GM18505 (cell line): ENCODE measurements around the gene TOR4A.

ENCODE experiments used
- ATAC-seq: cut with Tn5 transposase; IDR thresholded peaks from one replicate; pipeline ENCODE4 v1.9.1; 2021; ENCODE audit not compliant: unreplicated experiment
- POLR2A ChIP-seq: IDR thresholded peaks from 4 replicates; pipeline ENCODE4 v1.6.1; 2011; ENCODE audit warnings: borderline replicate concordance; ENCODE audit not compliant: insufficient read depth, insufficient read length; ENCODE audit errors: extremely low read depth

Gene TOR4A

DNA sequence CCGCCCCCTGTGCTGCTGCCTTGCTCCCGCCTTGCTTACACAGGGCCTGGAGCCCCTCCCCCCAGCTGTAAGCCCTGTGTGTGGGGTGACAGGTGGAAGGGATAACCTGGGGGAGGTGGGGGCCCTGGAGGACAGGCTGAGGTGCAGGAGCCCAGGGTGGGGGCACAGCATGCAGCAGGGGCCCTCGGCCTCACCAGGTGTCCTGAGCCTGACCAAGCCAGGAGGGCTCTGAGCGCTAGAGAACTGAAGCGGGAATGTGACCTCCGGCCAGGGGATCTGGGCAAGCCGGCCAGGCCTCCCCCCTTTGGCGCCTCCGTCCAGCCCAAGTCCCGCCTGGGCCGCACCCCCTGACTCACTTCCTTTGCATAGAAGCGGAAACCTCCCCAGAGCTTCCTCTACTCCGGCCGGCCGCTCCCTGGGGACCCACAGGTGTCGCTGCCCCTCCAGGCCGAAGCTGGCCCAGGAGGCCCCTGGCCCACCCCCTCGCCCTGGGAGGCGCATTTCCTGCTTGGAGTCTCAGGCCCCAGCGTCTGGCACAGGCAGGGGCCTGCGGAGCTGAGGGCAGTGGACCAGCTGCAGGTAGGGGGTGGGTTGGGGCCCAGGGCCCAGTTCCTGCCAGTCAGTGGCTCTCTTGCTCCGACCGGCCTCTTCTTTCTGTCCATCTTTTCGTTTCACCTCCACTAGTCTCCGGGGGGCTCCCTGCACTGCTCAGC is at the start of gene TOR4A:
TSS of gene TOR4A (plus strand) at position 398 of the 713 bp plus-strand sequence. CDS start 964 bp downstream, outside the sequence.
- peak; percentile 46 for ATAC-seq
- peak; percentile 74 for TF ChIP-seq POLR2A

DNA sequence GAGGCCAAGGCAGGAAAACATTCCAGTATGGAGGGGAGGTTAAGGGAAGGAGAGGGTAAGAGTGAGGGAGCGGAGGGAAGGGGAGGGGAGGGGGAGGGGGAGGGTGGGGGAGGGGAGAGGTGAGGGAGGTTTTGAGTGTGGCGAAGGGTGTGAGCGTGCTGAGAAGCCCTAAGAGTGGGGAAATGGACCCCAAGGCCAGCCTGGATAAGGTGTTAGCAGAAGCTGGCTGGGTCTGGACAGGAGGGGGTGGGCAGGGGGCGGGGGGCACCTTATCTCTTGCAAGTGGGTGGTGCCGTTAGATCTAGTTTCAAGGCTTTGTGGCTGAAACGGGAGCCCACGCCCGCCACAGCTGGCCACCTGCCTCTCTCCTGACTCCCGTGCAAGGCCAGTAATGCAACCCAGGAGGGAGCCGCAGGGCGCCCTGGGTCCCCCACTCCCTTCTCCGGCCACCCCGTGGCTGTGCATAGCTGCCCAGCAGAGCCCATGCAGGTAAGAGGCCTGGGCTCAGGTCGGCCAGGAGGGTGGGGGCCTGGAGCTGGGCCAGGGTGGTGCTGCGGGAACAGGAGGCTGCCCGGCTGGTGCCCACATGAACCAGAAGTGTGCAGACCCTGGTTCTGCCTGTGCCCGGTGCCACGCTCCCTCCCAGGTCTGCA is 49.5 kb upstream of the TOR4A start:
- no peak for ATAC-seq
- no peak for TF ChIP-seq POLR2A

DNA sequence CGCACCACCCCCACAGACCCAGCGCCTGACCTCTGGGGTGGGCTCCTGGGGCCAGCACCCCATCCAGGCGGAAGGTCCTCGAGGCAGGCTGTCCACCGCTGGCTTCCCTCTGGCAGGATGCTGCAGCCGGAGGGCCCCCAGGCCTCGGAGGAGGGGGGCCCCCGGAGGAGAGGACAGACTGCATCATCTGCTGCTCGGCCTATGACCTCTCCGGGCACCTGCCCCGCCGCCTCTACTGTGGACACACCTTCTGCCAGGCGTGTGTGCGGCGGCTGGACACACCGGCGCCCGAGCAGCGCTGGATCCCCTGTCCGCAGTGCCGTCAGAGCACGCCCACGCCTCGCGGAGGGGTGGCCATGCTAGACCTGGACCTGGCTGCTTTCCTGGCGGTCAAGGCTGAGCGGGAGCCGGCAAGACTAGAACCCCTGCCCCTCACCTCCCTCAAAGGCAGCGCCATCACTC is 49.0 kb upstream of the TOR4A start:
- ATAC-seq, result no peak
- no peak for TF ChIP-seq POLR2A

DNA sequence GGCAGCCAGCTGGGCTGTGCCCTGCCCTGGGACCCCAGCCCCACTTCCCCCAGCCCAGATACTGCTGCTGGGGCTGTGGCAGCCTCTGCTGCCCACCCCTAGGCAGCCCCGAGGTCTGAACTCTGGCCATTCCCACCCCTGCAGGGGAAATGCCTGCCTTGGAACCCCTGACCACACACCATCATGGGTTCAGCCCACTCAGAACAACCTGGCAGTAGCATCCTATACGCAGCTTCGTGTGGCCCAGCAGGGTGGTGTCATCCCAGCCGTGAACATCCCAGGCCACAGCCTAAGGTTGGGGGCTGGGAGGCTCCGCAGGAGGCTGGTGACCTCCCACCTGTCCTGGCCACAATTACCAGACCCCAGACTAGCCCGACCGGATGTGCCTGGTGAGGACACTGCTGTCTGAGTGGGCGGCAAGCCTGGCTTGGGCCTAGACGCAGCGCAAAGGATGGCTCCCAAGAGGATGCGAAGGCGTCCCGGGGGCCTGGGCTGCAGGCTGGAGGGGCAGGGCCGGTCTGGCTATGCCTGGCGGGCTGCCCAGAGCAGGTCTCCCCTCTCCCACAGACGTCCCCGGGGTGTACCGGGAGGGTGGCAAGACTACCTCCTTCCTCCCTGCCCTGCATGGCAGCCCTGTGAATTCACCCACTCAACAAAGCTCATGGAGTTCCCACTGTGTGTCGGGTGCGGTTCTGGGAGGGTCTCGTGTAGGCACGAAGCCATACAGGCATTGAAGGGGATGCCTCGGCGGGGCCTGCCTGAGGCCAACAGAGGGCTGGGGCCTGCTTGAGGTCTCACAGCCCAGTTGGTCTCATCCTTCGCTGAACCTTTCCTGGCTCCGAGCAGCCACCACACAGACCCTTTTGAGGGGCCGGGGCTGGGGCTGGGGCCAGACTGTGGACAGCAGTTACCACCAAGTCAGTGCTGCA is 48.3 kb upstream of the TOR4A start:
- no peak for ATAC-seq
- no peak for TF ChIP-seq POLR2A

DNA sequence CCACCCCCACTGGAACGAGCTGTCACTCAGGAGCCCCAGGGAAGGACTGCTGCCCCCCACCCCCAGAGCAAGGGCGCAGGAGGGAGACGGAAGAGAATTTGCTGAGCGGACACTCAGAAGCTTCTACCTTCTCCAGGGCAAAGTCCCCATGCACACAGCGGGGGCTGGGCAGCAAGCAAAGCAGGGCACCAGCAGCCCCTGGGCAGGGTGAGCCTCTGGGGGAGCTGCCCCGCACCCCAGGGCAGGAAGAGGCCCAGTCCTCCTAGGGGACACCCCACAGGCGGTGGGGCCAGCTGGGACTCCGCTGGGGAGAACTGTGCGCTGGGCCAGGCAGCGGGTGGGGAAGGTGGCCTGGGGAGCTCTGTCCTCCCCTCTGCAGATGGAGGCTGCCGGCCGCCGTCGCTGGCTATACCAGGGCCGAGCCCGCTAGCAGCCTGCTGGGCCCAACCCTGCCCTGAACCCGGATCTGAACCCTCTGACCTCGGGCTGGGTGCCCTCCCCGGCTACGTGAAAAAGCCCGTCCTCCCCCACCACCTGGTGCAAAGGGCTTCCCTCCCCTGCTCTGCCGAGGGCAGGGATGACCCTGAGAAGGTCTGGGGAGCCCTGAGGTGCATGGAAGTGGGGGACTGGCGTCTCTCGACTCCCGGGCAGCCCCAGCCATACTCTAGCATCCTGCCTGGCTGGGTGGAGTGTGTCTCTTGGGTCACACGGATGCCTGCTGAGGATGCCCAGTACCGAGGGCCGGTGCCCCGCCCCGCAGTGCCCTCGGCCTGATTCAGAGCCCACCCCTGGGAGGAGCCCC is 47.4 kb upstream of the TOR4A start:
- TF ChIP-seq POLR2A, result no peak
- no peak for ATAC-seq

DNA sequence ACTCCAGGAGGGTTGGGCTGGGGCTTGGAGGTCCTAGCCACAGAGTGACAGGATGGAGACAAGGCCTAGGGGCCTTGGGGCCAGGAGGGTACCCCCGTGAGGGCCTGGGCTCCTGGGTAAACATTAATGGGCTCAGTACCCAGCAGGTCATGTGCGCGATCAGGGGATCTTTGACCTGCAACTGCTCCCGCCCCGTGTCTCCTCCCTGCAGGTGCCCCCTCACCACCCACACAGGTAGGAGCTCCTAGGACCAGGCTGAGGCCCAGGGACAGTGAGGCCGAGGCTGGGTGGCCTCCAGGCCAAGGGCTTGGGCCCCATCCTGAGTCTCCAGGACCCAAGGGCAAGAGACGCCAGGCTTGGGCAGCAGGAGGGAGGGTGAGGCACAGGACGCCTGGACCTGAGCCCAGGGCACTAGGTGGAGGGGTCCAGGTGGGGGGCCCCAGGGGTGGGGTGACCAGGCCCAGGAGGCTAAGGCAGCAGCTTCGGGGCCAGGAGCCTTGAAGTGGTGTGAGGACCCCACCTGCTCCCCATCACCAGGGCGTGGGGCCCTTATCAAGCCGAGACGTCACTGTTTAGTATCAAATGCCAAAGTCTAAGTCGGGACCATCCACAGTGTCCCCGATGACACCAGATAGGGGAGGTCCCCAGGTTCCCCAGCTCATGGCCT is 46.7 kb upstream of the TOR4A start, which contains the start of gene SLC34A3:
TSS of gene SLC34A3 (plus strand) at position 197 of the 667 bp plus-strand sequence. CDS start 802 bp downstream, outside the sequence.
- no peak for ATAC-seq
- no peak for TF ChIP-seq POLR2A

DNA sequence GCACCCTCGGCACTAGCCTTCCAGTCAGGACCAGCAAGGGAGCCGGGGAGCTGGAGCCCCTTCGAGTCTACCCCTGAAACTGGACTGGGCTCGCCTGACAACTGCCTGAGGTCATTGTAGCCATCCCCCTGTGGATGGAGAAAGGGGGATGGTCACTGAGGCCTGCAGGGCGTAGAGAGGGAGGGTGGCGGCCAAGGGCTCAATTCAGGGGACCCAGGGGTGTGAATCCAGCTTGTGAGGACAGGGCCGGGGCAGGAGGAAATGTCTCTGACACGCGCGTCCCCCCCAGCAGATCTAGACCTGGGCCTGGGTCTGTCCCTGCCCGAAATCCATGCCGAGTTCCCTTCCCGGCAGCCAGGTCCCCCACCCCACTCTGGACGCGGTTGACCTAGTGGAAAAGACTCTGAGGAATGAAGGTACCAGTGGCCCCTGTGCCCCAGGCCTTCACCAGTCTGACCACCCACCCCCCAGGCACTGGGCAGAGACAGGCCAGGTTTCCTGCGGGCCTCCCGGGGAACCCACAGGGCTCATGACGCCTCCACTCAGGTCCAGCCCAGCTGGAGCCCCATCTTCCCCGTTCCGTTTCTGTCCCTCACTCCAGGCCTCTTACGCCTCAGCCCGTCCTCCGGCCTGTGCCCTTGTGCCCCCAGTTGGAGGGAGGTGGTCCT is 46.0 kb upstream of the TOR4A start:
- no peak for ATAC-seq
- TF ChIP-seq POLR2A, result no peak

DNA sequence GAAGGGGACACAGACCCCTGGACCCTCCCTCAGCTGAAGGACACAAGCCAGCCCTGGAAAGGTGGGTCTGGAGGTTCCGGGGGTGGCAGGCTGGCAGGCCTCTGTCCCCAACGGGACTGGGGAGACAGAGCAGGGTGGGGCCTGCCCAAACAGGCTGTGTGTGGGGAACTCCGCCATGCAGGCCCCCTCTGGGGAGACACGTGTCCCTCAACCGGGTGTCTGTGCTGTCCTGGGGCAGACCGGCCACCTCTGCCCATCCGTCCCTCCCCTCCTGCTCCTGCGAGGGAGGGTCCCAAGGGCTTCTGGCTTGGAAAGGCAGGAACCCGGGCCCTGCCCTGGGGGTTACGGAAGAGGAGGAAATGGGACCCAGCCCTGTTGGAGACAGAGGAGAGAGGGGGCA is 45.4 kb upstream of the TOR4A start:
- TF ChIP-seq POLR2A, result no peak
- ATAC-seq, result no peak

DNA sequence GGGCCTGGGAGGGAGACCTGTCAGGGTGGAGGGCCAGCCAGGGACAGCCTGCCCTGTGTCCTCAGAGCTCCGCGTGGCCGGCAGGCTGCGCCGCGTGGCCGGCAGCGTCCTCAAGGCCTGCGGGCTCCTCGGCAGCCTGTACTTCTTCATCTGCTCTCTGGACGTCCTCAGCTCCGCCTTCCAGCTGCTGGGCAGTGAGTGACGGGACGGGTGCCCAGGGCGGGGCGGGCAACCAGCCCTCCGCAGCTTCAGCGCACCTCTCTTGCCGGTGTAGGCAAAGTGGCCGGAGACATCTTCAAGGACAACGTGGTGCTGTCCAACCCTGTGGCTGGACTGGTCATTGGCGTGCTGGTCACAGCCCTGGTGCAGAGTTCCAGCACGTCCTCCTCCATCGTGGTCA is 45.0 kb upstream of the TOR4A start:
- ATAC-seq, result no peak
- TF ChIP-seq POLR2A, result no peak

DNA sequence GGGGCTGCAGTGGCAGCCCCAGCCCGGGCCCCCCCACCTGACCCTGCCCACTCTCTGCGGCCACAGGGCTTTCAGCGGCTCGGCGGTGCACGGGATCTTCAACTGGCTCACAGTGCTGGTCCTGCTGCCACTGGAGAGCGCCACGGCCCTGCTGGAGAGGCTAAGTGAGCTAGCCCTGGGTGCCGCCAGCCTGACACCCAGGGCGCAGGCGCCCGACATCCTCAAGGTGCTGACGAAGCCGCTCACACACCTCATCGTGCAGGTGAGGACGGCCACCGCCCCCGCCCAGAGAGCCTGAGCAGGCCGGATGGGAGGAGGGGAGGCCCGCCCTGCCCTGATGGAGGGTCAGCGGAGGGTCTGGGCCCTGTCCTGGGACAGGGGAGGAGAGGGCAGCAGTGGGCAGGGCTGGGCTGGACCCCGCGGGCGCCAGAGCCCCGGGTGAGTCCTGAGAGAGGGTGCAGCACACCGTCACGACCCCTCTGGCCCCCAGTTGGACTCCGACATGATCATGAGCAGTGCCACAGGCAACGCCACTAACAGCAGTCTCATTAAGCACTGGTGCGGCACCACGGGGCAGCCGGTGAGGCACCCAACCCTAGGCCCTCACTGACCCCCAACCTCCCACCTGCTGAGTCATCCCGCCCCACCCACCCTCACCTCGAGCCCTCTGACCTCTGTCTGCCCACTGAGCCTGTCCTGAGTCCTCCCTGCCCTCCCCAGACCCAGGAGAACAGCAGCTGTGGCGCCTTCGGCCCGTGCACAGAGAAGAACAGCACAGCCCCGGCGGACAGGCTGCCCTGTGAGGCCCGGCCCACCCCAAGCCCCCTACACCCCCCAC is 44.2 kb upstream of the TOR4A start:
- no peak for TF ChIP-seq POLR2A
- ATAC-seq, result no peak

DNA sequence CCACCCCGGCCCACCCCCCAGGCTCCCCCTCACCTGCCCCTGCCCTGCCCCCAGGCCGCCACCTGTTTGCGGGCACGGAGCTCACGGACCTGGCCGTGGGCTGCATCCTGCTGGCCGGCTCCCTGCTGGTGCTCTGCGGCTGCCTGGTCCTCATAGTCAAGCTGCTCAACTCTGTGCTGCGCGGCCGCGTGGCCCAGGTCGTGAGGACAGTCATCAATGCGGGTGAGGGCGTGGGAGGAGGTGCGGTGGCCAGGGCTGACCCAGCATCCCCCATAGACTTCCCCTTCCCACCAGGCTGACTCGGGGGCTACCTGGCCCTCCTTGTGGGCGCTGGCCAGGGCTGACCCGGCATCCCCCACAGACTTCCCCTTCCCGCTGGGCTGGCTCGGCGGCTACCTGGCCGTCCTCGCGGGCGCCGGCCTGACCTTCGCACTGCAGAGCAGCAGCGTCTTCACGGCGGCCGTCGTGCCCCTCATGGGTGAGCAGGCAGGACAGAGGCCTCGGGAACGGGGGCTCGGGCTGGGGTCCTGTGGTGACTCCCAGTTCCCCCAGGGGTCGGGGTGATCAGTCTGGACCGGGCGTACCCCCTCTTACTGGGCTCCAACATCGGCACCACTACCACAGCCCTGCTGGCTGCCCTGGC is 43.4 kb upstream of the TOR4A start:
- ATAC-seq, result no peak
- no peak for TF ChIP-seq POLR2A
